A549 (cell line): ENCODE data around the gene GPR62. TPM values are rescaled to one million over a fixed set of nuclear protein-coding genes. Genes with fewer than 3 reads are reported as not detected.

Experiments used
- ATAC-seq, 2 experiments: fragments of 200-7000 bp in 1 of 2; fragments of >200 bp in 1 of 2; cut with Nextera tagmentation in 1 of 2; cut with Tn5 transposase in 1 of 2; 3 replicates each; pipeline versions ENCODE4 v1.8.0 to v1.9.1; 2018 to 2020; ENCODE audit warnings: mild to moderate bottlenecking in 1 of 2, moderate library complexity in 1 of 2
- CTCF ChIA-PET: fragments of 300-600 bp; sonication (Branson Sonifier 250); formaldehyde crosslinking; extraction: SDS; loops from one replicate; lab custom pipeline; 2021; ENCODE audit warnings: antibody characterized with exemption, inconsistent platforms; lab: Yijun Ruan, JAX
- POLR2A ChIA-PET: fragments of 350-600 bp; formaldehyde crosslinking; extraction: SDS; loops from one replicate; lab custom pipeline; 2021; ENCODE audit warnings: antibody characterized with exemption, inconsistent platforms; lab: Yijun Ruan, JAX
- DNase-seq, 2 experiments: peaks; one replicate each; pipeline versions ENCODE4 v3.0.0 to v3.0.0-alpha.2; 2011 to 2016; ENCODE audit warnings: low read depth in 1 of 2, low spot score in 1 of 2
- FAIRE-seq: peaks from 2 replicates; lab custom pipeline; 2011; peaks lifted over from hg19 to GRCh38; lab: Jason Lieb, UNC
- H3K27ac ChIP-seq, 2 experiments: fragments of >200 bp; sonication (Bioruptor Twin); formaldehyde crosslinking; 3 replicates each; pipeline ENCODE4 v1.5.1; 2016 to 2017
- H3K4me1 ChIP-seq: fragments of >200 bp; sonication (Bioruptor Twin); formaldehyde crosslinking; 3 replicates; pipeline ENCODE4 v1.6.1; 2016
- H3K4me2 ChIP-seq: fragments of >200 bp; sonication (Bioruptor Twin); formaldehyde crosslinking; 3 replicates; pipeline ENCODE4 v1.6.1; 2016
- H3K4me3 ChIP-seq: fragments of >200 bp; sonication (Bioruptor Twin); formaldehyde crosslinking; 3 replicates; pipeline ENCODE4 v1.5.1; 2016
- H3K9me3 ChIP-seq: fragments of >200 bp; sonication (Bioruptor Twin); formaldehyde crosslinking; 3 replicates; pipeline ENCODE4 v1.6.1; 2016
- ATOH8 ChIP-seq: fragments of 250-450 bp; sonication (Bioruptor Pico); IDR thresholded peaks from 2 replicates; pipeline ENCODE4 v1.5.0; 2020; ENCODE audit warnings: low read depth, mild to moderate bottlenecking, moderate library complexity
- BCL3 ChIP-seq: fragments of >200 bp; sonication (Bioruptor Twin); formaldehyde crosslinking; IDR thresholded peaks from 3 replicates; pipeline ENCODE4 v1.6.1; 2016
- CBX8 ChIP-seq: fragments of 200-600 bp; sonication (generic); IDR thresholded peaks from 2 replicates; pipeline ENCODE4 v1.6.1; 2016
- CEBPB ChIP-seq, 2 experiments: fragments of >200 bp in 1 of 2; sonication (Bioruptor Twin) in 1 of 2; formaldehyde crosslinking in 1 of 2; IDR thresholded peaks; 2 replicates each; pipeline ENCODE4 v1.6.1; 2012 to 2016
- E2F6 ChIP-seq: IDR thresholded peaks from 2 replicates; pipeline ENCODE4 v1.6.1; 2012; ENCODE audit warnings: low read depth, borderline replicate concordance
- EHMT2 ChIP-seq: fragments of 200-600 bp; sonication (generic); IDR thresholded peaks from 2 replicates; pipeline ENCODE4 v1.6.1; 2016; ENCODE audit warnings: antibody characterized with exemption, low read depth, mild to moderate bottlenecking, moderate library complexity
- ESRRA ChIP-seq: fragments of 150-350 bp; IDR thresholded peaks from 2 replicates; pipeline ENCODE4 v1.6.1; 2014; ENCODE audit warnings: mild to moderate bottlenecking, low read length, borderline replicate concordance
- FOSB ChIP-seq: fragments of 250-450 bp; sonication (Bioruptor Pico); IDR thresholded peaks from 2 replicates; pipeline ENCODE4 v1.5.0; 2020; ENCODE audit warnings: mild to moderate bottlenecking, moderate library complexity
- FOSL2 ChIP-seq, 2 experiments: fragments of 450-650 bp in 1 of 2; fragments of >200 bp in 1 of 2; sonication (Bioruptor Twin) in 1 of 2; formaldehyde crosslinking; IDR thresholded peaks; 2 replicates each; pipeline versions ENCODE4 v1.5.0 to v1.6.1; 2016 to 2020; ENCODE audit warnings: mild to moderate bottlenecking in 1 of 2, moderate library complexity in 1 of 2
- HDAC2 ChIP-seq: fragments of 200-600 bp; sonication (generic); IDR thresholded peaks from 2 replicates; pipeline ENCODE4 v1.6.1; 2016
- HES2 ChIP-seq: fragments of >200 bp; sonication (Bioruptor Twin); formaldehyde crosslinking; IDR thresholded peaks from 2 replicates; pipeline ENCODE4 v1.6.1; 2016
- HMGXB4 ChIP-seq: fragments of 250-450 bp; sonication (Bioruptor Pico); IDR thresholded peaks from 2 replicates; pipeline ENCODE4 v1.5.0; 2021; ENCODE audit warnings: mild to moderate bottlenecking, moderate library complexity, borderline replicate concordance
- HOXB13 ChIP-seq: fragments of 250-450 bp; sonication (Bioruptor Pico); IDR thresholded peaks from 2 replicates; pipeline ENCODE4 v1.5.0; 2020; ENCODE audit warnings: low read depth, mild to moderate bottlenecking, moderate library complexity
- JUN ChIP-seq, 2 experiments: fragments of >200 bp; sonication (Bioruptor Twin); formaldehyde crosslinking; IDR thresholded peaks; 2 replicates in 1 of 2; 3 replicates in 1 of 2; pipeline ENCODE4 v1.6.1; 2016 to 2017
- JUNB ChIP-seq: fragments of >200 bp; sonication (Bioruptor Twin); formaldehyde crosslinking; IDR thresholded peaks from 2 replicates; pipeline ENCODE4 v1.6.1; 2016
- MAX ChIP-seq: IDR thresholded peaks from 2 replicates; pipeline ENCODE4 v1.6.1; 2012
- MYC ChIP-seq: IDR thresholded peaks from 2 replicates; pipeline ENCODE4 v1.6.1; 2012; ENCODE audit warnings: mild to moderate bottlenecking, inconsistent platforms, low read length, improper control_type of control experiment, borderline replicate concordance
- NPAS2 ChIP-seq: fragments of 250-450 bp; sonication (Bioruptor Pico); IDR thresholded peaks from 2 replicates; pipeline ENCODE4 v1.8.0; 2022; ENCODE audit warnings: mild to moderate bottlenecking, moderate library complexity, borderline replicate concordance
- NR3C1 ChIP-seq: fragments of >200 bp; sonication (Bioruptor Twin); formaldehyde crosslinking; IDR thresholded peaks from 3 replicates; pipeline ENCODE4 v1.6.1; 2017
- PHF8 ChIP-seq: fragments of 200-600 bp; sonication (generic); IDR thresholded peaks from 2 replicates; pipeline ENCODE4 v1.6.1; 2016; ENCODE audit warnings: low read depth, mild to moderate bottlenecking, antibody characterized with exemption, moderate library complexity, borderline replicate concordance
- POLR2A ChIP-seq: IDR thresholded peaks from 2 replicates; pipeline ENCODE4 v1.6.1; 2012; ENCODE audit warnings: mild to moderate bottlenecking, low read length
- RAD21 ChIP-seq, 2 experiments: fragments of >200 bp in 1 of 2; sonication (Bioruptor Twin) in 1 of 2; formaldehyde crosslinking in 1 of 2; IDR thresholded peaks in 1 of 2; conservative IDR thresholded peaks in 1 of 2; 2 replicates in 1 of 2; 3 replicates in 1 of 2; pipeline ENCODE4 v1.6.1; 2012 to 2018; ENCODE audit warnings: inconsistent platforms in 1 of 2
- RARB ChIP-seq: fragments of 250-450 bp; sonication (Bioruptor Pico); IDR thresholded peaks from 2 replicates; pipeline ENCODE4 v1.8.0; 2021; ENCODE audit warnings: mild to moderate bottlenecking, moderate library complexity
- REST ChIP-seq: fragments of 200-600 bp; sonication (generic); IDR thresholded peaks from 2 replicates; pipeline ENCODE4 v1.6.1; 2016; ENCODE audit warnings: antibody characterized with exemption, mild to moderate bottlenecking, moderate library complexity
- TFCP2L1 ChIP-seq: fragments of 250-450 bp; sonication (Bioruptor Pico); IDR thresholded peaks from 2 replicates; pipeline ENCODE4 v1.5.0; 2021; ENCODE audit warnings: mild to moderate bottlenecking
- ZNF302 ChIP-seq: fragments of 250-450 bp; sonication (Bioruptor Pico); IDR thresholded peaks from 2 replicates; pipeline ENCODE4 v1.9.0; 2021; ENCODE audit warnings: inconsistent platforms, mild to moderate bottlenecking, moderate library complexity
- ZSCAN20 ChIP-seq: fragments of 250-450 bp; sonication (Bioruptor Pico); IDR thresholded peaks from 2 replicates; pipeline ENCODE4 v1.8.0; 2022; ENCODE audit warnings: mild to moderate bottlenecking, moderate library complexity
- WGBS: methylation state at CpG from one replicate; pipeline ENCODE4 v1.1.6; 2017; ENCODE audit errors: missing lambda C conversion rate; 5-methylcytosine and 5-hydroxymethylcytosine counted together
- polyA plus RNA-seq, 4 experiments: library from polyadenylated mRNA; depleted of rRNA in 3 of 4; stranded (reverse); fragments of >200 nt; fragmentation: RNase III in 1 of 4; extraction: RNeasy Plus Mini Kit Qiagen cat#74134 plus additional on column Dnase treatment in 1 of 4; gene quantifications; 2 replicates in 3 of 4; 3 replicates in 1 of 4; pipeline ENCODE4 v1.2.3, GENCODE V29; 2011 to 2017

Gene GPR62
- polyA plus RNA-seq, 2 of the 4 experiments (the other 2 are of a cell fraction) = 0.05 TPM; not detected in 1

GRCh38 chr3:51994530-51994929 is 39.3 kb downstream of the GPR62 start:
- Histone ChIP-seq H3K4me3 (peak overlapping the region; percentile 90), H3K27ac (peak overlapping the region; percentile 92 to 97), H3K4me1 (peaks cover 31% of the 10 kb centered on the region; the same call in 2 of the 3 replicates), H3K9me3 (no peaks in the 10 kb centered on the region), H3K4me2 (peak overlapping the region; percentile 98)
- ChIA-PET POLR2A (no interaction called here), CTCF (interaction anchor here (0.8 to 2.7 kb wide), 5 partner anchors 12 to 156 kb away, joined by 3 to 13 read pairs (median 3); partner anchors contain the start of genes ABHD14B, PARP3 and RRP9)
- DNase-seq (no peak), ATAC-seq (no peak), FAIRE-seq (no peak)
- TF ChIP-seq HES2 (no peak), CBX8 (no peak), NPAS2 (CRISPR knock-in tag) (no peak), POLR2A (no peak), CEBPB (IDR thresholded peaks at IDR 0.05) (no peak), NR3C1 (no peak), ESRRA (no peak), MYC (no peak), RARB (no peak), EHMT2 (no peak), PHF8 (no peak), ATOH8 (no peak), FOSB (CRISPR knock-in tag) (no peak), BCL3 (no peak), JUNB (no peak), ZNF302 (no peak)
- 93% methylated on average over 1 of the region's 2 CpGs for WGBS

GRCh38 chr3:51995346-51996163 is 40.4 kb downstream of the GPR62 start, which contains the start of gene RPL29:
Gene RPL29, minus strand, starts transcription at chr3:51995895. Its CDS starts 434 bp downstream, at chr3:51995461.
- Histone ChIP-seq H3K4me2 (peak within 1 kb of the TSS; percentile 98), H3K9me3 (no peaks in the 10 kb centered on the region), H3K27ac (peak within 1 kb of the TSS; percentile 92 to 97), H3K4me1 (peaks cover 31% of the 10 kb centered on the region; the same call in 2 of the 3 replicates), H3K4me3 (peak within 1 kb of the TSS; percentile 90)
- ChIA-PET POLR2A (interaction anchor here (0.6 to 1.3 kb wide), 17 partner anchors 9 to 403 kb away, joined by 3 to 32 read pairs (median 4); partner anchors contain the start of genes ABHD14B, ACY1, DUSP7 and PARP3), CTCF (interaction anchor here (0.6 to 2.7 kb wide), 9 partner anchors 13 to 168 kb away, joined by 3 to 13 read pairs (median 3); partner anchors contain the start of genes ABHD14B, DUSP7 and PARP3)
- WGBS = under 1% methylated on average over 25 of the region's 40 CpGs
- ATAC-seq (peak; percentile 91 to 94), FAIRE-seq (no peak), DNase-seq (peak; percentile 88 to 92)
- 0 out of 5 replicates have a peak, but pooled peaks of 1 of the 2 experiments have one; percentile 10 for TF ChIP-seq RAD21 (conservative IDR thresholded peaks at IDR 0.05 in 1 of 2, IDR thresholded peaks at IDR 0.05 in 1 of 2)
- peak; percentile 91 to 95 for TF ChIP-seq JUN (IDR thresholded peaks at IDR 0.05)
- 0 out of 2 replicates have a peak, but pooled peaks have one; percentile 15 for TF ChIP-seq REST
- peak; percentile 78 for TF ChIP-seq POLR2A
- no peak for TF ChIP-seq RARB
- TF ChIP-seq FOSB (CRISPR knock-in tag) = no peak
- peak; percentile 81; the same call in 1 of the 2 replicates for TF ChIP-seq PHF8
- TF ChIP-seq FOSL2 (IDR thresholded peaks at IDR 0.05) = no peak
- TF ChIP-seq FOSL2 (CRISPR knock-in tag; IDR thresholded peaks at IDR 0.05) = no peak
- TF ChIP-seq ZSCAN20 (CRISPR knock-in tag) = no peak
- no peak for TF ChIP-seq HDAC2
- TF ChIP-seq HOXB13 (CRISPR knock-in tag) = no peak
- 0 out of 2 replicates have a peak, but pooled peaks have one; percentile 32 for TF ChIP-seq TFCP2L1 (CRISPR knock-in tag)
- TF ChIP-seq MAX = peak; percentile 98
- no peak for TF ChIP-seq HMGXB4 (CRISPR knock-in tag)
- TF ChIP-seq E2F6 = peak; percentile 49; the same call in 1 of the 2 replicates
